CD4-positive, alpha-beta memory T cell (primary cell): ENCODE results near the gene CHMP3. TPM values are rescaled to one million over a fixed set of nuclear protein-coding genes. Genes with fewer than 3 reads are reported as not detected.

ENCODE experiments used
- CTCF ChIA-PET: fragments of 350-600 bp; sonication (Branson Sonifier 250); formaldehyde crosslinking; loops from one replicate; lab custom pipeline; 2021; ENCODE audit warnings: inconsistent platforms; ENCODE audit not compliant: partially characterized antibody; lab: Charles Lee
- POLR2A ChIA-PET: fragments of 350-600 bp; sonication (Branson Sonifier 250); formaldehyde crosslinking; loops from one replicate; lab custom pipeline; 2021; ENCODE audit not compliant: partially characterized antibody; lab: Charles Lee
- DNase-seq, 5 donors: peaks; one replicate each; pipeline versions ENCODE4 v3.0.0 to v3.0.0-alpha.2; 2020 to 2022; ENCODE audit warnings: mixed read lengths in 1 of 5
- H3K27ac ChIP-seq: one replicate; pipeline ENCODE4 v1.7.0; 2013; ENCODE audit warnings: low read depth, low read length
- H3K27me3 ChIP-seq: 2 replicates; pipeline ENCODE4 v1.7.0; 2013; ENCODE audit warnings: mild to moderate bottlenecking, low read length, moderate library complexity; ENCODE audit not compliant: insufficient read depth
- H3K36me3 ChIP-seq: 2 replicates; pipeline ENCODE4 v1.7.0; 2013; ENCODE audit warnings: mild to moderate bottlenecking, low read length, moderate library complexity; ENCODE audit not compliant: insufficient read depth
- H3K4me1 ChIP-seq: 2 replicates; pipeline ENCODE4 v1.7.0; 2013; ENCODE audit warnings: mild to moderate bottlenecking, low read length, moderate library complexity; ENCODE audit not compliant: insufficient read depth
- H3K4me3 ChIP-seq, 2 donors: one replicate each; pipeline ENCODE4 v1.7.0; 2013; ENCODE audit warnings: low read length in 2 of 2, mild to moderate bottlenecking in 1 of 2
- H3K9me3 ChIP-seq, 2 donors: one replicate each; pipeline ENCODE4 v1.7.0; 2013; ENCODE audit warnings: low read length in 2 of 2, control low read depth in 1 of 2; ENCODE audit not compliant: control insufficient read depth in 1 of 2
- H3K27ac Mint-ChIP-seq, 7 donors: one replicate each; pipeline ENCODE4 v1.8.0; 2020 to 2021; ENCODE audit warnings: mixed read lengths in 7 of 7, mild to moderate bottlenecking in 6 of 7, inconsistent platforms in 3 of 7, moderate library complexity in 3 of 7
- H3K27me3 Mint-ChIP-seq, 2 donors: one replicate each; pipeline ENCODE4 v1.8.0; 2020 to 2021; ENCODE audit warnings: mixed read lengths in 2 of 2
- H3K36me3 Mint-ChIP-seq, 2 donors: one replicate each; pipeline ENCODE4 v1.8.0; 2020 to 2021; ENCODE audit warnings: mixed read lengths in 2 of 2, inconsistent platforms in 1 of 2, mild to moderate bottlenecking in 1 of 2
- H3K4me1 Mint-ChIP-seq, 4 donors: one replicate each; pipeline ENCODE4 v1.8.0; 2020 to 2021; ENCODE audit warnings: mixed read lengths in 4 of 4, mild to moderate bottlenecking in 1 of 4
- H3K4me3 Mint-ChIP-seq, 8 donors: one replicate each; pipeline ENCODE4 v1.8.0; 2020 to 2021; ENCODE audit warnings: mixed read lengths in 8 of 8, mild to moderate bottlenecking in 7 of 8, moderate library complexity in 6 of 8, inconsistent platforms in 3 of 8
- H3K9me3 Mint-ChIP-seq, 8 donors: one replicate each; pipeline ENCODE4 v1.8.0; 2020 to 2021; ENCODE audit warnings: mixed read lengths in 8 of 8, mild to moderate bottlenecking in 5 of 8, inconsistent platforms in 3 of 8, moderate library complexity in 1 of 8
- intact Hi-C: fragments of 100-400 bp; cut with micrococcal nuclease; formaldehyde crosslinking; loops from one replicate; pipeline ENCODE4 v1.15.1; 2023
- polyA plus RNA-seq, 2 donors: library from polyadenylated mRNA; unstranded; fragments of 300-500 nt; fragmentation: Illumina TruSeq; gene quantifications; one replicate each; pipeline ENCODE4 v1.2.3, GENCODE V29; 2021
- total RNA-seq, 2 experiments: library from RNA; stranded (reverse); gene quantifications; one replicate each; pipeline ENCODE4 v1.2.3, GENCODE V29; 2021

The CHMP3 gene
- total and polyA plus RNA-seq, 4 experiments from 2014 or later, result 78.5 to 83.6 (median 82.3) TPM

GRCh38 chr2:86570059-86570458, 6.8 kb upstream of the CHMP3 start:
- Mint-ChIP-seq H3K4me3 (no peak overlapping the region), H3K27me3 (peaks cover 0 to 2% of the 10 kb centered on the region in 2 donors), H3K9me3 (no peaks in the 10 kb centered on the region), H3K36me3 (no peaks in the 10 kb centered on the region), H3K27ac (no peak overlapping the region), H3K4me1 (no peaks in the 10 kb centered on the region)
- no peaks in the 10 kb centered on the region for H3K9me3 ChIP-seq
- no peaks in the 10 kb centered on the region for H3K27me3 ChIP-seq
- ChIA-PET POLR2A (no interaction called here), CTCF (no interaction called here)
- intact Hi-C loops, result no loop called here
- no peak for DNase-seq
- H3K4me3 ChIP-seq, result no peak overlapping the region
- H3K36me3 ChIP-seq, result no peaks in the 10 kb centered on the region
- H3K4me1 ChIP-seq, result no peaks in the 10 kb centered on the region
- no peak overlapping the region for H3K27ac ChIP-seq

- Mint-ChIP-seq H3K27ac (no peak overlapping the region), H3K36me3 (peaks cover 0 to 15% of the 10 kb centered on the region in 2 donors), H3K4me3 (no peak overlapping the region), H3K27me3 (peaks cover 0 to 4% of the 10 kb centered on the region in 2 donors), H3K9me3 (no peaks in the 10 kb centered on the region), H3K4me1 (peaks cover 0 to 19% (median 10%) of the 10 kb centered on the region in 4 donors)
- Histone ChIP-seq H3K27me3 (no peaks in the 10 kb centered on the region), H3K9me3 (no peaks in the 10 kb centered on the region), H3K27ac (no peak overlapping the region), H3K4me3 (no peak overlapping the region), H3K36me3 (no peaks in the 10 kb centered on the region), H3K4me1 (peaks cover 14% of the 10 kb centered on the region)
- CTCF ChIA-PET, result no interaction called here
- intact Hi-C loops, result no loop called here
- DNase-seq, result no peak
- POLR2A ChIA-PET, result no interaction called here
Measured at GRCh38 chr2:86566821-86567190, 3.6 kb upstream of the CHMP3 start.

GRCh38 chr2:86566158-86566820, 3.0 kb upstream of the CHMP3 start:
- Histone ChIP-seq H3K36me3 (no peaks in the 10 kb centered on the region), H3K27ac (no peak overlapping the region), H3K4me1 (peaks cover 20% of the 10 kb centered on the region), H3K27me3 (no peaks in the 10 kb centered on the region), H3K4me3 (no peak overlapping the region), H3K9me3 (no peaks in the 10 kb centered on the region)
- H3K27me3 Mint-ChIP-seq, result peaks cover 0 to 4% of the 10 kb centered on the region in 2 donors
- CTCF ChIA-PET, result no interaction called here
- POLR2A ChIA-PET, result no interaction called here
- H3K27ac Mint-ChIP-seq, result no peak overlapping the region
- intact Hi-C loops, result no loop called here
- peaks cover 0 to 15% of the 10 kb centered on the region in 2 donors for H3K36me3 Mint-ChIP-seq
- no peak for DNase-seq
- H3K9me3 Mint-ChIP-seq, result no peaks in the 10 kb centered on the region
- H3K4me3 Mint-ChIP-seq, result no peak overlapping the region
- H3K4me1 Mint-ChIP-seq, result peaks cover 0 to 24% (median 15%) of the 10 kb centered on the region in 4 donors

DNA sequence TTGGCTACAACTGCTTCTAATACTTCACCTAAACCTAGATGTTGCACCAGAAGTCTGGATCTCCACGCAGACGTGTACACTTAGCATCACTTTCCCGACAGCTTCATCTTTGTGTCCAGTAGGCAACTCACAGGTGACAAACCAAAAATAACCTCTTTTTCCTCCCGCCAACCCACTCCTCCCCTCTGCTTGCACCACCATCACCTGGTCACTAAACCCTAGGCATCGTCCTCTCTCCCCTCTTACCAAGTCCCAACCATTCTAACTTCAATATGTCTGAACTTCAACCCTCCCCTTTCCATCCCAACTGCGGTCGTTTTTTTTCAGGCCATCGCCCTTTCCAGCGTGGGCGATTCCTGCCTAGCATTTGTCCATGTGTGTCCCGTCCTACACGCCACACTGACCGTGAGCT, 413 bp upstream of the CHMP3 start:
- DNase-seq, result no peak
- Histone ChIP-seq H3K9me3 (no peaks in the 10 kb centered on the region), H3K4me1 (peaks cover 38% of the 10 kb centered on the region), H3K27me3 (no peaks in the 10 kb centered on the region), H3K36me3 (no peaks in the 10 kb centered on the region), H3K27ac (peak overlapping the region; percentile 99), H3K4me3 (peak overlapping the region; percentile 85 to 91)
- ChIA-PET POLR2A (interaction anchor here (0.5 to 6.1 kb wide), 7 partner anchors 9 to 122 kb away, joined by 3 to 61 read pairs (median 39); partner anchors contain the start of gene KDM3A), CTCF (interaction anchor here (1.4 to 1.5 kb wide), 2 partner anchors 45 to 54 kb away, joined by 5 read pairs; no protein-coding TSS in a partner anchor)
- peak overlapping the region; percentile 94 to 99 (median 99) for H3K27ac Mint-ChIP-seq
- H3K4me1 Mint-ChIP-seq, result peaks cover 0 to 37% (median 30%) of the 10 kb centered on the region in 4 donors
- intact Hi-C loops, result loop anchor here (1.0 to 5.0 kb wide), 5 partner anchors 10 to 366 kb away; partner anchors contain the start of genes IMMT, MRPL35 and RNF103
- no peaks in the 10 kb centered on the region for H3K9me3 Mint-ChIP-seq
- peaks cover 0 to 4% of the 10 kb centered on the region in 2 donors for H3K27me3 Mint-ChIP-seq
- peak overlapping the region; percentile 95 to 98 (median 98) for H3K4me3 Mint-ChIP-seq
- peaks cover 0 to 17% of the 10 kb centered on the region in 2 donors for H3K36me3 Mint-ChIP-seq

- Mint-ChIP-seq H3K27ac (peak overlapping the region; percentile 94 to 99 (median 99)), H3K9me3 (no peaks in the 10 kb centered on the region), H3K27me3 (peaks cover 0 to 4% of the 10 kb centered on the region in 2 donors), H3K36me3 (peaks cover 0 to 21% of the 10 kb centered on the region in 2 donors), H3K4me1 (peaks cover 0 to 38% (median 31%) of the 10 kb centered on the region in 4 donors), H3K4me3 (peak overlapping the region; percentile 95 to 98 (median 98))
- Histone ChIP-seq H3K36me3 (no peaks in the 10 kb centered on the region), H3K4me3 (peak overlapping the region; percentile 85 to 91), H3K9me3 (no peaks in the 10 kb centered on the region), H3K27ac (peak overlapping the region; percentile 99), H3K4me1 (peaks cover 43% of the 10 kb centered on the region), H3K27me3 (no peaks in the 10 kb centered on the region)
- ChIA-PET CTCF (no interaction called here), POLR2A (interaction anchor here (0.6 to 6.1 kb wide), 9 partner anchors 9 to 120 kb away, joined by 3 to 61 read pairs (median 9); partner anchors contain the start of gene KDM3A)
- intact Hi-C loops, result loop anchor here (5.0 kb wide), 1 partner anchor 365 kb away; the partner anchor contains the start of genes IMMT and MRPL35
- DNase-seq, result no peak
Measured at GRCh38 chr2:86562485-86562921, 740 bp downstream of the CHMP3 start.

DNA sequence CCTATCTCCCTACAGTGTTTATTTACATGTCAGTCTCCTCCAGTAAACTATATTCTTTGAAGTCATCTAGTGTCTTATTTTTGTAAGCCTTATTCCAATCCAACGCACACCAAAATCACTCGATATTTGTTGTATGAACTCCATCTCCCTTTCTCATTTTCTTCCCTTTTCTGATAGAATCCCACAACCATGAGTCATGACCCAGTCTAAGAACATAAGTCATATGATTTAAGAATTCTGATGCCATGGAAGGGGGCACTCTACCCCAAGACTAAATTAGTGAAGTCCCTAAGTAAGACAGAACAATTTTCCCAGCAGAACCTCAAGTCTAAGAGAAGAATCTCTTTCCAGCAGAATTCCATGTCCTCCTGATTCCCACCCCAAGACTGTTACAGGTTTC, 5.4 kb downstream of the CHMP3 start:
- ChIA-PET CTCF (no interaction called here), POLR2A (no interaction called here)
- Mint-ChIP-seq H3K36me3 (peaks cover 0 to 18% of the 10 kb centered on the region in 2 donors), H3K4me1 (peaks cover 27 to 52% (median 41%) of the 10 kb centered on the region in 4 donors), H3K4me3 (no peak overlapping the region), H3K9me3 (peaks cover 0 to 1% (median 0%) of the 10 kb centered on the region in 8 donors), H3K27ac (no peak overlapping the region), H3K27me3 (no peaks in the 10 kb centered on the region)
- H3K9me3 ChIP-seq, result no peaks in the 10 kb centered on the region
- H3K27me3 ChIP-seq, result no peaks in the 10 kb centered on the region
- no peaks in the 10 kb centered on the region for H3K36me3 ChIP-seq
- DNase-seq, result no peak
- no peak overlapping the region for H3K4me3 ChIP-seq
- intact Hi-C loops, result no loop called here
- H3K4me1 ChIP-seq, result peaks cover 68% of the 10 kb centered on the region
- no peak overlapping the region for H3K27ac ChIP-seq

DNA sequence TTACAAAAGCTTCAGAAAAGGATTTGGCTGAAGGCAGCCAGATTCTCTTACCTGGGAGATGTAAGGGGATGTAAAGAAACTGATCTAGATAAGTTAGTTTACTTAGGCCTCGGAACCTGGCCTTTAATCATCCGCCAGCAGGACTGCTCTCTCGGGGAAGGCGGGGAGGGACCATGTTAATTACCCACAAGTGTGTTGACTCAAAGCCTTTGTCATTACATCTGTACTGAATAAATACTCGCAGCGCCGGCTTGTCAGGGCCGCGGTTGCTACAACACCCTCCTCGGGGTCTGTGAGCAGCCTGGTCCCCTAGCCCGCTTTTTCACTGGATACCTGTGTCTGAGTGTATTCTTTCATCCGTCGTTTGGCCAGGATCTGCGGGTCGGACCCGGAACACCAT, 6.7 kb downstream of the CHMP3 start:
- ChIA-PET POLR2A (interaction anchor here (0.9 kb wide), 1 partner anchor 66 kb away, joined by 4 read pairs; no protein-coding TSS in a partner anchor), CTCF (interaction anchor here (1.2 to 1.4 kb wide), 2 partner anchors 27 to 38 kb away, joined by 3 to 4 read pairs; no protein-coding TSS in a partner anchor)
- H3K9me3 Mint-ChIP-seq, result peaks cover 0 to 1% (median 0%) of the 10 kb centered on the region in 8 donors
- no peaks in the 10 kb centered on the region for H3K9me3 ChIP-seq
- H3K4me1 ChIP-seq, result peaks cover 69% of the 10 kb centered on the region
- no peak overlapping the region for H3K27ac Mint-ChIP-seq
- no peaks in the 10 kb centered on the region for H3K36me3 ChIP-seq
- H3K4me3 Mint-ChIP-seq, result no peak overlapping the region
- H3K27me3 Mint-ChIP-seq, result no peaks in the 10 kb centered on the region
- peaks cover 39 to 54% (median 43%) of the 10 kb centered on the region in 4 donors for H3K4me1 Mint-ChIP-seq
- H3K4me3 ChIP-seq, result no peak overlapping the region
- peaks cover 3 to 14% of the 10 kb centered on the region in 2 donors for H3K36me3 Mint-ChIP-seq
- intact Hi-C loops, result no loop called here
- H3K27ac ChIP-seq, result no peak overlapping the region
- no peaks in the 10 kb centered on the region for H3K27me3 ChIP-seq
- DNase-seq, result no peak
